Upper lobe of right lung (tissue), 1 donor: ENCODE data around the gene ACER3. TPM values are rescaled to one million over a fixed set of nuclear protein-coding genes. Genes with fewer than 3 reads are reported as not detected.

Experiments
- ATAC-seq: fragments of 200-7000 bp; cut with Tn5 transposase; one replicate; pipeline ENCODE4 v1.9.1; 2020; ENCODE audit warnings: mild to moderate bottlenecking, moderate library complexity
- DNase-seq: peaks from one replicate; pipeline ENCODE4 v3.0.0-alpha.2; 2020
- H3K27ac ChIP-seq: fragments of 200-600 bp; one replicate; pipeline ENCODE4 v1.8.0; 2022
- H3K27me3 ChIP-seq: fragments of 200-600 bp; one replicate; pipeline ENCODE4 v1.8.0; 2022; ENCODE audit warnings: mild to moderate bottlenecking
- H3K36me3 ChIP-seq: fragments of 200-600 bp; one replicate; pipeline ENCODE4 v1.8.0; 2022
- H3K4me1 ChIP-seq: fragments of 200-600 bp; one replicate; pipeline ENCODE4 v1.8.0; 2022
- H3K4me3 ChIP-seq: fragments of 200-600 bp; one replicate; pipeline ENCODE4 v1.8.0; 2022; ENCODE audit warnings: mild to moderate bottlenecking
- H3K9me3 ChIP-seq: fragments of 200-600 bp; one replicate; pipeline ENCODE4 v1.8.0; 2022
- intact Hi-C: fragments of 100-400 bp; cut with DNase I; formaldehyde crosslinking; loops from one replicate; pipeline ENCODE4 v1.11.0; 2022
- total RNA-seq: library from RNA; stranded (reverse); fragmentation: NEBNext Ultra II Directional; extraction: Animal tissue kit (Norgen Biotek cat#: 25700); gene quantifications from one replicate; pipeline ENCODE4 v1.2.1, GENCODE V29; 2021
- TF ChIP-seq, protein P1 (sequence below): fragments of 200-600 bp; IDR thresholded peaks from one replicate; pipeline ENCODE4 v1.8.0; 2022; ENCODE audit warnings: antibody characterized with exemption
- donor health status: DM: no; HTN: yes; CAD: no; lungs with severe emphysema.

Gene ACER3
- total RNA-seq, 1 donor from 2014 or later, result 42.2 TPM

DNA sequence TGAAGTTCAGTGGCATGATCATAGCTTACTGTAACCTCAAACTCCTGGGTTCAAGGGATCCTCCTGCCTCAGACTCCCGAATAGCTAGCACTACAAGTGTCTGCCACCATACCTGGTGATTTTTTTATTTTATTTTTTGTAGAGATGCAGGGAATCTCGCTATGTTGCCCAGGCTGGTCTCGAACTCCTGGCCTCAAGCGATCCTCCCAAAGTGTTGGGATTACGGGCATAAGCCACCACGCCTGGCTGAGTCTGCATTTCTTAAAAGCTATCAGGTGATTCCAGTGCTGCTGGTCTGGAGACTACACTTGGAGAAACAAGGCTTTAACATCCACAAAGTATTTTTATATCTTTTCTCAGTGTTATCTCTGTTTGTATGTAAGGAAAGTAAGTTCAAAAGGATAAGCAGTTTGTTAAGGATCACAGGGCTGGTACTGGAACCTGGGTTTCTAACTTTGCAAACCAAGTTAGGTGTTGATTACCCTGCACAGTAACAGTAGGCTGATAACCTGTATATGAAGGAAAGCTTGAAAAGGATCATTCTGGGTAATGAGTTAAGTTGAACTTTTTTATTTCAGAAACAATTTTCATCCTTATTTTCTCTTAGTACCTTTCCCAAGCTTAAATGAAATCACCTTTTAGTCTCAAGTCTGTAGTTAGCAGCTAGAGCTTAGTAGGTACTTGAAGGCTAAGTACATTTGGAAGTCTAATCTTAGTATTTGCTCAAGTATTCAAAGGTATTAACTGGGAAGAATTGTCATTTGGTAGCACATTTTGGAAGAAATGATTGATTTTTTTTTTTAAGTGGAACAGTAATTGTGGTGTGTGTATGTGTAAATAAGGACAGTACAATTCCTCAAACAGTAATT, 12.5 kb downstream of the ACER3 start:
- no peak overlapping the region for H3K4me3 ChIP-seq
- no peak overlapping the region for H3K27ac ChIP-seq
- DNase-seq (no peak), ATAC-seq (no peak)
- intact Hi-C loops, result no loop called here
- TF ChIP-seq, protein P1, sequence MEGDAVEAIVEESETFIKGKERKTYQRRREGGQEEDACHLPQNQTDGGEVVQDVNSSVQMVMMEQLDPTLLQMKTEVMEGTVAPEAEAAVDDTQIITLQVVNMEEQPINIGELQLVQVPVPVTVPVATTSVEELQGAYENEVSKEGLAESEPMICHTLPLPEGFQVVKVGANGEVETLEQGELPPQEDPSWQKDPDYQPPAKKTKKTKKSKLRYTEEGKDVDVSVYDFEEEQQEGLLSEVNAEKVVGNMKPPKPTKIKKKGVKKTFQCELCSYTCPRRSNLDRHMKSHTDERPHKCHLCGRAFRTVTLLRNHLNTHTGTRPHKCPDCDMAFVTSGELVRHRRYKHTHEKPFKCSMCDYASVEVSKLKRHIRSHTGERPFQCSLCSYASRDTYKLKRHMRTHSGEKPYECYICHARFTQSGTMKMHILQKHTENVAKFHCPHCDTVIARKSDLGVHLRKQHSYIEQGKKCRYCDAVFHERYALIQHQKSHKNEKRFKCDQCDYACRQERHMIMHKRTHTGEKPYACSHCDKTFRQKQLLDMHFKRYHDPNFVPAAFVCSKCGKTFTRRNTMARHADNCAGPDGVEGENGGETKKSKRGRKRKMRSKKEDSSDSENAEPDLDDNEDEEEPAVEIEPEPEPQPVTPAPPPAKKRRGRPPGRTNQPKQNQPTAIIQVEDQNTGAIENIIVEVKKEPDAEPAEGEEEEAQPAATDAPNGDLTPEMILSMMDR, result no peak
- peaks cover 3% of the 10 kb centered on the region for H3K36me3 ChIP-seq
- H3K27me3 ChIP-seq, result no peaks in the 10 kb centered on the region
- no peaks in the 10 kb centered on the region for H3K9me3 ChIP-seq
- H3K4me1 ChIP-seq, result peaks cover 9% of the 10 kb centered on the region

DNA sequence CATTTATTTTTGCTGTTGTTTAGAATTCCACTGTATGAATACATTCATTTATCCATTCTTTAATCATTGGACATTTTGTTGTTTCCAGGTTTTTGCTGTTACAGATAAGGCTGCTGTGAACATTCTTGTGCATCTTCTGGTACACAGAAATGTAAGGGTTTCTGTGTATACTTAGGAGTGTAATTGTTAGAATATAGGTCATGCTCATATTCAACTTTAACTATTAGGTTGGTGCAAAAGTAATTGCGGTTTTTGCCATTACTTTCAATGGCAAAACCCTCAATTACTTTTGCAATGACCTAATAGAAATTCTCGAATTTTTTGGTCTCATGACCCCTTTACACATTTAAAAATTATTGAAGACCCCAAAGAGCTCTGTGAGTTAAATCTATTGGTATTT, 17.3 kb downstream of the ACER3 start:
- intact Hi-C loops, result no loop called here
- Histone ChIP-seq H3K27ac (no peak overlapping the region), H3K9me3 (no peaks in the 10 kb centered on the region), H3K27me3 (no peaks in the 10 kb centered on the region), H3K36me3 (no peaks in the 10 kb centered on the region), H3K4me1 (peaks cover 6% of the 10 kb centered on the region), H3K4me3 (no peak overlapping the region)
- no peak for ATAC-seq
- TF ChIP-seq, protein P1, result no peak
- DNase-seq, result no peak

DNA sequence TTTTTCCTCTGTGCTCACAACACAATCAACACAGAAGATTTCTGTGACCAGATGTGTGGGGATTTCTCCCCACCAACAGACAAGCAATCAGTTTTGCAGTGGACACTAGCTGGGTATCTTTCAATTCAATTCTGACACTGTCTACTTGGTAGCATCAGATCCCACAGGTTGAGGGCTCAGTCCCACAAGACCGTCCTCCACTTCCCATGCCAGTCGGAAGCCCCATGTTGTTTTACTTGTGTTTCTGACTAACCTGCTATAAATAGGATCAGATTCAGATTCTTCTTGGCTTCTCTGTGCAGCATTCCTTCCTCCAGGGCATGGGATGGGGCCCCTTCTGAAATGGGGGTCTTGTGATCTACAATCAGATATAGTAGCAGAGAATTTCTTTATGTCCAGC, 19.6 kb downstream of the ACER3 start:
- peaks cover 10% of the 10 kb centered on the region for H3K4me1 ChIP-seq
- DNase-seq (no peak), ATAC-seq (no peak)
- no peaks in the 10 kb centered on the region for H3K9me3 ChIP-seq
- intact Hi-C loops, result no loop called here
- H3K27ac ChIP-seq, result no peak overlapping the region
- H3K36me3 ChIP-seq, result no peaks in the 10 kb centered on the region
- no peak overlapping the region for H3K4me3 ChIP-seq
- TF ChIP-seq, protein P1, result no peak
- no peaks in the 10 kb centered on the region for H3K27me3 ChIP-seq

DNA sequence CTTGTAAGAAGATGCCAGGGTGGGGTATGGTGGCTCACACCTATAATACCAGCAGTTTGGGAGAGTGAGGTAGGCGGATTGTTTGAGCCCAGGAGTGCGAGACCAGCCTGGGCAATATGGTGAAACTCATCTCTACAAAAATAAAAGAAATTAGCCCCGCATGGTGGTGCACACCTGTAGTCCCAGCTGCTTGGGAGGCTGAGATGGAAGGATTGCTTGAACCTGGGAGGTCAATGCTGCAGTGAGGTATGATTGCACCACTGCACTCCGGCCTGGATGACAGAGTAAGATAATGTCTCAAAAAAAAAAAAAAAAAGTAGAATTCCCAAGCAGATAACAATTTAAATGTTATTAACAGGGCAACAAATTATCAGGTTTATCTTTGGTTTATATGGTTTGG, 20.2 kb downstream of the ACER3 start:
- no peaks in the 10 kb centered on the region for H3K27me3 ChIP-seq
- H3K4me1 ChIP-seq, result peaks cover 15% of the 10 kb centered on the region
- H3K4me3 ChIP-seq, result no peak overlapping the region
- no peaks in the 10 kb centered on the region for H3K9me3 ChIP-seq
- H3K36me3 ChIP-seq, result no peaks in the 10 kb centered on the region
- H3K27ac ChIP-seq, result no peak overlapping the region
- no peak for DNase-seq
- TF ChIP-seq, protein P1, result no peak
- intact Hi-C loops, result no loop called here
- no peak for ATAC-seq

DNA sequence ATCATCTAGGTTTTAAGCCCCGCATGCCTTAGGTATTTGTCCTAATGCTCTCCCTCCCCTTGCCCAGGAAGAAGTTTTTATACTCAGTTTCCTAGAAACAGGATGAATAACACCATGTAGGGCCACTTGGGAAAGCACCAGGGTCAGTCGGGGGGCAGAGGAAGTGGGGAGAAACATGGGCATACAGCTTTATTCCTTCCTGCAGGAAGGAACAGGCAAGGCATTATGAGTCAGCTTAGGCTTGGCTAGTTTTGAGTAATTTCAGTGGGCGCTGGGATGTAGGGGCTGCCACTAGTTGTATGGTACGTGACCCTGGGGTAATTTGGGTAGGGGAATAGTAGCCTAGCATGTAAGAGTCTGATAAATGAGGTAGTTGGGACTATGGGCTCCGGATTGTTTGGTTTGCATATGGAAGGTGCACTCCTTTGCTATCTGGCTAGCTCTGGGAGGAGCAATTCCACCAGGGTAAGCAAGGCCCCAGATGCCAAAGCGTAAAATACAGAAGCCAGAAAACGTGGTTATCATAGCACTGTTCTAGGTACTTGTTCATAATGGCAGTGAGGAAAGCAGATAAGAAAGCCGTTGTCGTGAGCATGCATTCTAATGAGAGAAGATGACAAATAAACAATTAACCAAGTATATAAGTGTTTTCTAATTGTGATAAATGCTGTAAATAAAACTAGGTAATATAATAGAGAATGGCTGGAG, 24.8 kb downstream of the ACER3 start:
- Histone ChIP-seq H3K9me3 (no peaks in the 10 kb centered on the region), H3K36me3 (no peaks in the 10 kb centered on the region), H3K4me1 (peaks cover 15% of the 10 kb centered on the region), H3K4me3 (no peak overlapping the region), H3K27me3 (no peaks in the 10 kb centered on the region), H3K27ac (no peak overlapping the region)
- peak; percentile 78 for ATAC-seq
- intact Hi-C loops, result no loop called here
- TF ChIP-seq, protein P1, result no peak
- peak; percentile 66 for DNase-seq
